IgD-negative memory B cell (primary cell): Measurements from ENCODE around the gene TMEFF1. TPM values are rescaled to one million over a fixed set of nuclear protein-coding genes. Genes with fewer than 3 reads are reported as not detected.

Experiments
- H3K27ac Mint-ChIP-seq, 3 donors: one replicate each; pipeline ENCODE4 v1.8.0; 2020 to 2022; ENCODE audit warnings: mild to moderate bottlenecking in 3 of 3, mixed read lengths in 3 of 3, moderate library complexity in 1 of 3
- H3K27me3 Mint-ChIP-seq: one replicate; pipeline ENCODE4 v1.8.0; 2021; ENCODE audit warnings: mixed read lengths
- H3K36me3 Mint-ChIP-seq: one replicate; pipeline ENCODE4 v1.8.0; 2020; ENCODE audit warnings: mild to moderate bottlenecking, mixed read lengths
- H3K4me1 Mint-ChIP-seq, 3 donors: one replicate each; pipeline ENCODE4 v1.8.0; 2020 to 2022; ENCODE audit warnings: mixed read lengths in 3 of 3, mild to moderate bottlenecking in 1 of 3
- H3K4me3 Mint-ChIP-seq, 4 donors: one replicate each; pipeline ENCODE4 v1.8.0; 2020 to 2022; ENCODE audit warnings: mild to moderate bottlenecking in 4 of 4, mixed read lengths in 4 of 4, moderate library complexity in 3 of 4
- H3K9me3 Mint-ChIP-seq, 3 donors: one replicate each; pipeline ENCODE4 v1.8.0; 2020 to 2021; ENCODE audit warnings: mixed read lengths in 3 of 3, mild to moderate bottlenecking in 1 of 3
- polyA plus RNA-seq: library from polyadenylated mRNA; unstranded; fragments of 300-500 nt; fragmentation: Illumina TruSeq; gene quantifications from one replicate; pipeline ENCODE4 v1.2.3, GENCODE V29; 2021

Gene TMEFF1
- polyA plus RNA-seq, 1 donor from 2014 or later: not detected

DNA sequence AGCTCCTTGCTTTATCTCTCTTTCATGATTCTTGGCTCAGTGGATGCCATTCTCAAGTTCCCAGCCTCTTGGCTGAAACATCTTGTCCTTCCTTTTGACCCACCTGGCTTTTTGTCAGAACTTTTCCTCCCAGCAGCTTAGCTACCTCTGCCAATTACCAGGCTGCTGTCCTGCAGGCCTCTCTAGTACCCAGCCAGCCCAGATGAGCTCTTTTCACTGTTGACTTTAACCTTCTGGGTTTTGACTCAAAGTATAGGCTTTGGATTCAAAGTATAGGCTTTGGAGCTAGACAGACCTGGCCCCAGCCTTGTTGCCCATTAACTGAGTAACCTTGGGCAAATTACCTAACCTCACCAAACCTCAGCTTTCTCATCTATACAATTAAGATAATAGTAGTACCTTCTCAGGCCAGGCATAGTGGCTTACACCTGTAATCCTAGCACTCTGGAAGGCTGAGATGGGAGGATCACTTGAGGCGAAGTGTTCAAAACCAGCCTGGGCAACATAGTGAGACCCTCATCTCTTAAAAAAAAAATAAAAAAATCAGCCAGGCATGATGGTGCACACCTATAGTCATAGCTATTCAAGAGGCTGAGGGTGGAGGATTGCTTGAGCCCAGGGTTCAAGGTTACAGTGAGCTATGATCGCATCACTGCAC, 6.6 kb upstream of the TMEFF1 start:
- H3K4me3 Mint-ChIP-seq: no peak overlapping the region
- no peaks in the 10 kb centered on the region for H3K4me1 Mint-ChIP-seq
- no peak overlapping the region for H3K27ac Mint-ChIP-seq
- H3K9me3 Mint-ChIP-seq: no peaks in the 10 kb centered on the region
- H3K36me3 Mint-ChIP-seq: peaks cover 3% of the 10 kb centered on the region
- H3K27me3 Mint-ChIP-seq: peaks cover 4% of the 10 kb centered on the region

DNA sequence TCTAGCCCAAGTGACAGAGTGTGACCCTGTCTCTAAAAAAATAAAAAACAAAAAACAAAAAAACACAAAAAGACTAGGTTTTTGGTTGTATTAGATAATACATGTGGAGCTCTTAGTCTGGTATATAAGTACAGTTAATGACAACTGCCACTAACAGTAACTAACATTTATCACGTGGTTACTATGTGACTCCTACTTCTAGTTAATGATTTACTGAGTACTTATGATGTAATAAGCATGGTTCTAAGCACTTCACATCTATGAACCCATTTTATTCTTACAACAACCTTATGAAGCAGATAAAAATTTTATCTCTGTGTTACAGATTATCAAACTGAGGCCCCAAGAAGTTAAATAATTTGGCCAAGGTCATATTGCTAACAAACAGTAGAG, 6.1 kb upstream of the TMEFF1 start:
- Mint-ChIP-seq H3K4me1 (no peaks in the 10 kb centered on the region), H3K4me3 (no peak overlapping the region), H3K9me3 (no peaks in the 10 kb centered on the region), H3K36me3 (peaks cover 3% of the 10 kb centered on the region), H3K27me3 (peaks cover 4% of the 10 kb centered on the region), H3K27ac (no peak overlapping the region)

DNA sequence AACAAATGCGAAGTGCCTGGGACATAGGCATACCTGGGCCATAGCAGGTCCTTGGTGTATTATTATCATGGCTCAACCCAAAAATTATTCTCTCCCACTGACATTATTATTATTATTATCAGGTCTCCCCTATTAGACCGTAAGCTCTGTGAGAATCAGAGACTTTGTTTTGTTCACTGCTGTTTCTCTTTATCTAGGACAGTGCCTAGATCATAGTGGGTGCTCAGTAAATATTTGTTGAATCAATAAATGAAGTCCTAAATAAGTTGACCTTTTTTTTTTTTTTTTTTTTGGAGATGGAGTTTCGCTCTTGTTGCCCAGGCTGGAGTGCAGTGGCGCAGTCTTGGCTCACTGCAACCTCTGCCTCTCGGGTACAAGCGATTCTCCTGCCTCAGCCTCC, 4.9 kb upstream of the TMEFF1 start:
- H3K36me3 Mint-ChIP-seq: peaks cover 2% of the 10 kb centered on the region
- H3K27ac Mint-ChIP-seq: no peak overlapping the region
- H3K4me1 Mint-ChIP-seq: peaks cover 0 to 5% (median 2%) of the 10 kb centered on the region in 3 donors
- H3K4me3 Mint-ChIP-seq: no peak overlapping the region
- H3K27me3 Mint-ChIP-seq: peaks cover 8% of the 10 kb centered on the region
- no peaks in the 10 kb centered on the region for H3K9me3 Mint-ChIP-seq

DNA sequence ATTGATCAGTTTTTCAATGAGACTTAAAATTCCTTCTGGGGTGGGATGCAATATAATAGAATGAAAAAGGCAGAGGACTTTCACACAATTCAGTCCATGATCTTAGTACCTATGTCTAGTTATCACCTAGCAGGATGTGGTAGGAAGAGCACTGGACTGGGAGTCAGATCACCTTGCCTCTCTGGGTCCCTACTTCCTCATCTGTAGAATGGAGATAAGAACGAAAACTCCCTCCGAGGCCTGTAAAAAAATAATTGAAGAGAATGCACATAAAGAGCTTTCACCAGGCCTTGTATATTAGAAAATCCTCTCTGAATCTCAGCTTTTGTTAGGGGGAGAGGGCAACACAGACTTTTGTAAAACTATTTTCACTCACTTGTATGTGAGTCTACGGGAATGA, 681 bp upstream of the TMEFF1 start:
- H3K36me3 Mint-ChIP-seq: no peaks in the 10 kb centered on the region
- H3K4me1 Mint-ChIP-seq: peaks cover 0 to 9% (median 5%) of the 10 kb centered on the region in 3 donors
- peak overlapping the region; percentile 60 to 90 (median 78) for H3K4me3 Mint-ChIP-seq
- H3K27ac Mint-ChIP-seq: no peak overlapping the region
- H3K27me3 Mint-ChIP-seq: peaks cover 16% of the 10 kb centered on the region
- H3K9me3 Mint-ChIP-seq: no peaks in the 10 kb centered on the region

DNA sequence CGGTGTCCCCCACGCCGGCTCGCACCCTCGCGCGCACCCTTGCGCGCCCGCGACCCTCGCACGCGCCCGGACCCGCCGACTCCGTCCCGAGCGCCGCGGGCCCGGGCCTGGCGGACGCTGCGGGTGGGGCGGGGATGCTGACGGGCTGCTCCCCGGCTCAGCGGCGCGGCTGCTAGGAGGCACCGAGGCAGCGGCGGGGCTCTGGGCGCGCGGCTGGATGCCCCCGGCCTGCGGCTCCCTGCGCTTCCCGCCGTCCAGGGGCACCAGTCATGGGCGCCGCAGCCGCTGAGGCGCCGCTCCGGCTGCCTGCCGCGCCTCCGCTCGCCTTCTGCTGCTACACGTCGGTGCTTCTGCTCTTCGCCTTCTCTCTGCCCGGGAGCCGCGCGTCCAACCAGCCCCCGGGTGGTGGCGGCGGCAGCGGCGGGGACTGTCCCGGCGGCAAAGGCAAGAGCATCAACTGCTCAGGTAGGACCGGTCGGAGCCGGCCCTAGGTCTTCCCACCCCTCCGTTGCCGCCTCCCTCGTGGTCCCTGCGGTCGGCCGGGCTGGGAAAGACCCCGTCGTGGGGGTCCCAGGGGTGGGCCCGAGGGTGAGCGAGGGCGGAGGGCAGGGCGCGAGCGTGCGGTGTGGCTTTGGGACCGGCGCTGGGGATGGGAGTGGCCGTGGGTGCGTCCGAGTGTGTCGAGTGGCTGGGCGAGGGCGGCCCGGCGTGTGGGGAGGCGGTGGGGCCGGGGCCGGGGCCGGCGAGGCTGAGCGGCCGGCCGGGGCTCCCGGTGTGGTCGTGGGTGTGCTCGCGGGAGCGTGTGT, 530 bp downstream of the TMEFF1 start:
- Mint-ChIP-seq H3K27me3 (peaks cover 16% of the 10 kb centered on the region), H3K4me3 (peak overlapping the region in 3 of 4 donors; percentile 76 to 91 (median 79)), H3K4me1 (peaks cover 0 to 9% (median 5%) of the 10 kb centered on the region in 3 donors), H3K27ac (no peak overlapping the region), H3K9me3 (no peaks in the 10 kb centered on the region), H3K36me3 (no peaks in the 10 kb centered on the region)

DNA sequence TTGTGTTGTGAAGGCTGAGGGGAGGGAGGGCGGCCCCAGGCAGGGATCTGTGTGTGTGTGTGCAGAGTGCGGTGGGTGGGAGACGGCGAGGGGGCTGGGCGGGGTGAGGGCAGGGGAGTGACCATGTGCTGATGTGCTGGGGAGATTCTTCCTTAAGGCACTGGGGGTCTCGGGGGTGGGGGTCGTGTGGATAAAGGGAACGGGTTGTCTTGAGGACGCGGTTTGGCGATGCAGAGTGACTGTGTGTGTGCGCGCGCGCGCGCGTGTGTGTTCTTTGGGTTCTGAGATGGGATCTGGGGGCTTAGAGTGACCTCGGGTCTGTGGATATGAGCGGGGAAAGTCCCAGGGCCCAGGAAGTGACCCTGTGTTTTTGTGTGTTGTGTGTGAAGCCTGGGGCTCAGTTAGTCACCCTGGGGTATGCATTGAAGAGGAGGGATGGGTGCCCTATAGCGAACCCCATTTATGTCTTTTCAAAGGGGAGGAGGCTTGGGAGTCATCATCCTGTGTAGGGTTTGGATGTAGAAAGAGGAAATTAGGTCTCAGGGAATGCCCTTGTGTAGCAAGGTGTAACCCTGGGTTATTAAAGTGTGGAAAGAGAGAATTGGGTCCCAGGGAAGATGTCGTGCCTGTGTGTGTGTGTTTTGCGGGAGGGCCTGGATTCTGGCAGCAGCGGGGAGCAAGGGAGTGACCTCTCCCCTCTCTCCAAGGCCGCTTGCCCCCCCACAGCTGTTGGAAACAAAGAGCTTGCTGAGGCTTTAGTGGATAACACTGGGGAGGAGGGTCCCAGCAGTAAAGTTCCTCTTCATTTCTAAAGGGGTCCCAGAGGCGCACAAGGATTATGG, 1.4 kb downstream of the TMEFF1 start:
- peaks cover 16% of the 10 kb centered on the region for H3K27me3 Mint-ChIP-seq
- H3K36me3 Mint-ChIP-seq: no peaks in the 10 kb centered on the region
- H3K27ac Mint-ChIP-seq: no peak overlapping the region
- peak overlapping the region; percentile 6 to 91 (median 78) for H3K4me3 Mint-ChIP-seq
- no peaks in the 10 kb centered on the region for H3K9me3 Mint-ChIP-seq
- peaks cover 0 to 9% (median 5%) of the 10 kb centered on the region in 3 donors for H3K4me1 Mint-ChIP-seq

DNA sequence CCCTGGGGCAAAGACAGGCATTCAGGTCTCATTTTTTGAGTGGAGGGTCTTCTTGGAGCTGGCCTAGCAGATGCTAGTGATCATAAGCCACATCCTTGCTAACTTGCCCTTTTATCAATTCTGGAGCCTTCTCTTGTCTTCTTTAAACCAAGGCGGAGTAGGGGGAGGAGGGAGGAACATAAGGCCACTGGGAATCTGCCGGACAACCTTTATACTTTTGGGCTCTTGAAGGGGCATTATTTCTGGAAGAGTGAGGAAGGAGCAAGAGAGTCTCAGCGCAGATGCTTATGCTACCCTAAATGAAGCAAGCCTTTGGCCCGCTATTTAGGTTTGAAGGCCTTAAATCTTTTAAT, 2.0 kb downstream of the TMEFF1 start:
- H3K27ac Mint-ChIP-seq: no peak overlapping the region
- peak overlapping the region in 2 of 4 donors; percentile 6 to 12 for H3K4me3 Mint-ChIP-seq
- H3K36me3 Mint-ChIP-seq: no peaks in the 10 kb centered on the region
- peaks cover 0 to 9% (median 5%) of the 10 kb centered on the region in 3 donors for H3K4me1 Mint-ChIP-seq
- H3K27me3 Mint-ChIP-seq: peaks cover 16% of the 10 kb centered on the region
- peaks cover 0 to 5% (median 4%) of the 10 kb centered on the region in 3 donors for H3K9me3 Mint-ChIP-seq

DNA sequence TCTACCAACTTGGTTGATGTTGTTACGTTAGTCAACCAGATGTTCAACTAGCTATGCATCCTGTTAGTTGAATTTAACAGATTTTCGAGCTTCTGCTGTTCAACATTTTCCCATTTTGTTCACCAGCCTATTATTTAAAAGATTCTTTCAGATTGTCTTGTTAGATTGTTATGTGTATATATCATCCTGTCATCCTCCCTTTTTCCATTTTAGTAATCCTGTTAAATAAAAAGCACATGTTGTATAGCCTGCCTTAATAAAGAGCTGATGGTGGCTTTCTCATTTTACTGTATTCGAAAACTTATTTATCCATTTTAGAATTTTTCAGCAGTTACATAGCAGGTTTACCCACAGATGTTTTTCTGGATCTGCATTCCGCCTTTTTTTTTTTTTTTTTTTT, 4.3 kb downstream of the TMEFF1 start:
- Mint-ChIP-seq H3K4me3 (peak overlapping the region in 1 of 4 donors; percentile 39), H3K27me3 (peaks cover 12% of the 10 kb centered on the region), H3K36me3 (no peaks in the 10 kb centered on the region), H3K9me3 (peaks cover 0 to 6% (median 4%) of the 10 kb centered on the region in 3 donors), H3K4me1 (peaks cover 0 to 8% (median 3%) of the 10 kb centered on the region in 3 donors), H3K27ac (no peak overlapping the region)

DNA sequence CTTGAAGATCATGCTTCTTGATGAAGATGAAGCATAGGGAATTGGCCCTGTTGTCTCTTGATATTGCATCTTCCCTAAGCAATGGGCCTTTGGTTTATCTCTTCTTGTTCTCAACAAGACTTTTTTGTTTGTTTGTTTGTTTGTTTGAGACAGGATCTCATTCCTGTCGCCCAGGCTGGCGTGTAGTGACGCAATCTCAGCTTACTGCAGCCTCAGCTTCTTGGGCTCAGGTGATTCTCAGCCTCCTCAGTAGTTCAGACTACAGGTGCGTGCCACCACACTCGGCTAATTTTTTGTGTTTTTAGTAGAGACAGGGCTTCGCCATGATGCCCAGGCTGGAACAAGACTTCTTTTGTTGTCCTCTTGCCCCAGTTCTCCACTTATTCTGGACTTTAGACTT, 5.2 kb downstream of the TMEFF1 start:
- Mint-ChIP-seq H3K27ac (no peak overlapping the region), H3K9me3 (peaks cover 0 to 6% (median 4%) of the 10 kb centered on the region in 3 donors), H3K27me3 (peaks cover 9% of the 10 kb centered on the region), H3K36me3 (no peaks in the 10 kb centered on the region), H3K4me3 (peak overlapping the region in 1 of 4 donors; percentile 39), H3K4me1 (peaks cover 0 to 4% (median 2%) of the 10 kb centered on the region in 3 donors)

DNA sequence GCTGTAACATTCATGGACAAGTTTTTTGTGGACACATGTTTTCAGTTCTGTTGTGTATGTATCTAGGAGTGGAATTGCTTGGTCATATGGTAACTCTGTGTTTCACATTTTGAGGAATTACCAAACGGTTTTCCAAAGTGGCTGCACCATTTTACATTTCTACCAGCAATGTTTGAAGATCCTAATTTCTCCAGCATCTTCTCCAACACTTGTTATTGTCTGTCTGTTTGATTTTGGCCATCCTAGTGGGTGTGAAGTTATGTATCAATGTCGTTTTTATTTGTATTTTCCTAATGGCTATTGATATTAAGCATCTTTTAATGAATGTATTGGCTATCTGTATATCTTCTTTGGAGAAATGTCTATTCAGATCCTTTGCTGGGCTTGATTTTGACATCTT, 6.9 kb downstream of the TMEFF1 start:
- Mint-ChIP-seq H3K27ac (no peak overlapping the region), H3K27me3 (peaks cover 2% of the 10 kb centered on the region), H3K36me3 (peaks cover 1% of the 10 kb centered on the region), H3K9me3 (peaks cover 0 to 6% (median 4%) of the 10 kb centered on the region in 3 donors), H3K4me1 (peaks cover 0 to 2% (median 0%) of the 10 kb centered on the region in 3 donors), H3K4me3 (no peak overlapping the region)

DNA sequence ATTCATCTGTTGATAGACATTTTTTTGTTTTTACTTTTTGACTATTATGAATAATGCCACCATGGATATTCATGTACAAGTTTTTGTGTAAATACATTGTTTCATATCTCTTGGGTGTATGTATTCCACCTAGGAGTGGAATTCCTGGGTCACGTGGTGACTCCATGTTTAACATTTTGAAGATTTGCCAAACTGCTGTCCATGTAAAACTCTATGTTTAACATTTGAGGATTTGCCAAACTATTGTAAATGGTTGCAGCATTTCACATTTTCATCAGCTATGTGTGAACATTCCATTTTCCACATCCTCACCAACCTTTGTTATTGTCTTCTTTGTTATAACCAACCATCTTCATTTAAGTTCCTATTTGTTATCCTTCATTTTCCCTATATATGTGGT, 12.2 kb downstream of the TMEFF1 start:
- Mint-ChIP-seq H3K27ac (no peak overlapping the region), H3K36me3 (peaks cover 1% of the 10 kb centered on the region), H3K9me3 (peaks cover 0 to 3% (median 0%) of the 10 kb centered on the region in 3 donors), H3K4me3 (no peak overlapping the region), H3K4me1 (no peaks in the 10 kb centered on the region), H3K27me3 (no peaks in the 10 kb centered on the region)

DNA sequence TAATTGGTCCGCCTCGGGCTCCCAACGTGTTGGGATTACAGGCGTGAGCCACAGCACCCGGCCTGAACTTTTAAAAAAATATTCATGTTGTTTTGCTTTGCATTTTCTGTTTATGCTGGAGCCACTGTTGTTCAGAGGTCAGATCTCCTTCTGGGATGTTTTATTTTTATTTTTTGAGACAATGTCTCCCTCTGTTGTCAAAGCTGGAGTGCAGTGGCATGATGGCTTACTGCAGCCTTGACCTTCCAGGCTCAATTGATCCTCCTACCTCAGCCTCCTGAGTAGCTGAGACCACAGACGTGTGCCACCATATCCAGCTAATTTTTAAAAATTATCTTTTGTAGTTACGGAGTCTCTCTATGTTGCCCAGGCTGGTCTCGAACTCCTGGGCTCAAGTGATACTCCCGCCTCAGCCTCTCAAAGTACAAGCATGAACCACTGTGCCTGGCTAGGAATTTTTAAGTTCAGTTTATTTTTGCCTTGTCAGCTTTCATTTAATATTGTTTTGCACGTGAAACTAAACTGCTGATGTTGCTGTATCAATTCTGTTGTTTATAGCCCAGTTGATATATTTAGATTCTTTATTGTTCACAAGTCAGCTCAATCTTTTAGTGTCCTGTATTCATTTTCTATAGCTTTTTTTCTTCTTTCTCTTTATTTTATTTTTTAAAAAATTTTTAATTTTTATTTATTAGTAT, 13.7 kb downstream of the TMEFF1 start:
- H3K27ac Mint-ChIP-seq: no peak overlapping the region
- no peak overlapping the region for H3K4me3 Mint-ChIP-seq
- H3K4me1 Mint-ChIP-seq: no peaks in the 10 kb centered on the region
- H3K27me3 Mint-ChIP-seq: no peaks in the 10 kb centered on the region
- H3K9me3 Mint-ChIP-seq: peaks cover 0 to 3% (median 0%) of the 10 kb centered on the region in 3 donors
- peaks cover 3% of the 10 kb centered on the region for H3K36me3 Mint-ChIP-seq

DNA sequence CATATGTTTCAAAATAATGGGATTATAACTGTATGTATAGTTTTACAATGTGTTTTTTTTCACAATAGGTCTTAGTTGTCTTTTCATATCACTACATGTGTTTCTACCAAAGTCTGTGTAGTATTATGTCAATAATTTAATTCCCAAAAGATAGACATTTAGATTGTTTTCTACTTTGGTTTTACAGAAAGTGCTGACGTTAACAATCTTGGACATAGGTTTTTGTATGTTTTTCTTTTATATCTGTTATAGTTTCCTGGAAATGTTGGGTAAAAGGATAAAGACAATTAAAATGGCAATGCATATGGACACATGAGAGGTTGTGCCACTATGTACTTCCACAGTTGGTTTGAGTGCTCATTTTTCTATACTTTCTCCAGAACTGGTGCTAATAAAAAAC, 15.2 kb downstream of the TMEFF1 start:
- H3K27ac Mint-ChIP-seq: no peak overlapping the region
- H3K27me3 Mint-ChIP-seq: no peaks in the 10 kb centered on the region
- H3K9me3 Mint-ChIP-seq: peaks cover 0 to 3% (median 0%) of the 10 kb centered on the region in 3 donors
- peaks cover 3% of the 10 kb centered on the region for H3K36me3 Mint-ChIP-seq
- no peaks in the 10 kb centered on the region for H3K4me1 Mint-ChIP-seq
- no peak overlapping the region for H3K4me3 Mint-ChIP-seq

DNA sequence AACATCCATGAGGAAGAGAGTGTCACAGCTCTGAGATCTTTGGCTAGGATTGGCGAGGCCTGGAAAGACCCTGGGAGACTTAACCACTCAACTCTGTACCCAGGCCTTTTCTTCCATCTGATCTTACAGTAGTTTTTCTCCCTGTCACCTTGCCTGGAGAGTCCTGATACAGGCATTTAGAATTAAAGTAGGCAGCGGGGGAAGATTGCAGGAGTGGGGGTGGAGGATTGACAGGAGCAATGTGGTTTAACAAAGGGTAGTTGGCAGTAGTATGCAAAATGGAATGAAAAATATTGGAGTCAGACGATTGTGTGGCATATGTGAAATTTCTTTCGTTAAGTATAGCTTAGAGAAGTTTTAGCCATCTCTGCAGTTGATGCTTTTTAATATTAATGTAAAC, 16.9 kb downstream of the TMEFF1 start:
- peak overlapping the region in 1 of 4 donors; percentile 11 for H3K4me3 Mint-ChIP-seq
- H3K27ac Mint-ChIP-seq: no peak overlapping the region
- no peaks in the 10 kb centered on the region for H3K4me1 Mint-ChIP-seq
- H3K27me3 Mint-ChIP-seq: no peaks in the 10 kb centered on the region
- peaks cover 0 to 3% (median 0%) of the 10 kb centered on the region in 3 donors for H3K9me3 Mint-ChIP-seq
- H3K36me3 Mint-ChIP-seq: peaks cover 1% of the 10 kb centered on the region
